ENCODE data around the gene NFKBIE.

DNA sequence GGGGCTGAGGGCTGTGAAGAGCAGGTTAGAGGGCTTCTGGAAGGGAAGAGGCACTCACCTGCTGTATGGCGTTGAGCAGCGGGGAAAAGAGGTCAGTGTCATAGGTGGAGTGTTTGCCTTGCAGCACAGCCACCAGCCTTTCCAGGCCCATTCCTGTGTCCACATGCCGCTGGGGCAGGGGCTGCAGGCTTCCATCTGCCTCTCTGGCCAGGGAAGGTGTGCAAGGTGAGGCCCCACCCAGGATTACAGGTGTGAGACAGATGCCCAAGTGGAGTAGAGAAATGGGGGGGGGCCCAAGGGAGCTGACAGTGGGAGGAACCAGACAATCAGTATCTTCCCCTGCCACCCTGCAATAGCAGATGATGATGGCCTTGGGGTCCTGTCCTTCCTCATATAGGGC is 44.9 kb upstream of the NFKBIE start:
- TF ChIP-seq ZFP3 (CRISPR knock-in tag; IDR thresholded peaks at IDR 0.05) (no peak), ZFP30 (CRISPR knock-in tag; IDR thresholded peaks at IDR 0.05) (no peak), BACH2 (CRISPR knock-in tag; IDR thresholded peaks at IDR 0.05; ENCODE audit: borderline replicate concordance) (no peak), GLIS3 (CRISPR knock-in tag; IDR thresholded peaks at IDR 0.05) (no peak), SNAI2 (CRISPR knock-in tag; IDR thresholded peaks at IDR 0.05) (no peak), PPARA (CRISPR knock-in tag; IDR thresholded peaks at IDR 0.05; ENCODE audit: borderline replicate concordance) (no peak), TOX (CRISPR knock-in tag; IDR thresholded peaks at IDR 0.05; ENCODE audit: borderline replicate concordance) (no peak), ESRRG (CRISPR knock-in tag; IDR thresholded peaks at IDR 0.05) (no peak), ARNTL (CRISPR knock-in tag; IDR thresholded peaks at IDR 0.05; ENCODE audit: borderline replicate concordance, low read depth) (no peak)
- TF ChIP-seq, protein P1, sequence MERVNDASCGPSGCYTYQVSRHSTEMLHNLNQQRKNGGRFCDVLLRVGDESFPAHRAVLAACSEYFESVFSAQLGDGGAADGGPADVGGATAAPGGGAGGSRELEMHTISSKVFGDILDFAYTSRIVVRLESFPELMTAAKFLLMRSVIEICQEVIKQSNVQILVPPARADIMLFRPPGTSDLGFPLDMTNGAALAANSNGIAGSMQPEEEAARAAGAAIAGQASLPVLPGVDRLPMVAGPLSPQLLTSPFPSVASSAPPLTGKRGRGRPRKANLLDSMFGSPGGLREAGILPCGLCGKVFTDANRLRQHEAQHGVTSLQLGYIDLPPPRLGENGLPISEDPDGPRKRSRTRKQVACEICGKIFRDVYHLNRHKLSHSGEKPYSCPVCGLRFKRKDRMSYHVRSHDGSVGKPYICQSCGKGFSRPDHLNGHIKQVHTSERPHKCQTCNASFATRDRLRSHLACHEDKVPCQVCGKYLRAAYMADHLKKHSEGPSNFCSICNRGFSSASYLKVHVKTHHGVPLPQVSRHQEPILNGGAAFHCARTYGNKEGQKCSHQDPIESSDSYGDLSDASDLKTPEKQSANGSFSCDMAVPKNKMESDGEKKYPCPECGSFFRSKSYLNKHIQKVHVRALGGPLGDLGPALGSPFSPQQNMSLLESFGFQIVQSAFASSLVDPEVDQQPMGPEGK (CRISPR knock-in tag; IDR thresholded peaks at IDR 0.05; ENCODE audit: borderline replicate concordance): no peak
- TF ChIP-seq, protein P2, sequence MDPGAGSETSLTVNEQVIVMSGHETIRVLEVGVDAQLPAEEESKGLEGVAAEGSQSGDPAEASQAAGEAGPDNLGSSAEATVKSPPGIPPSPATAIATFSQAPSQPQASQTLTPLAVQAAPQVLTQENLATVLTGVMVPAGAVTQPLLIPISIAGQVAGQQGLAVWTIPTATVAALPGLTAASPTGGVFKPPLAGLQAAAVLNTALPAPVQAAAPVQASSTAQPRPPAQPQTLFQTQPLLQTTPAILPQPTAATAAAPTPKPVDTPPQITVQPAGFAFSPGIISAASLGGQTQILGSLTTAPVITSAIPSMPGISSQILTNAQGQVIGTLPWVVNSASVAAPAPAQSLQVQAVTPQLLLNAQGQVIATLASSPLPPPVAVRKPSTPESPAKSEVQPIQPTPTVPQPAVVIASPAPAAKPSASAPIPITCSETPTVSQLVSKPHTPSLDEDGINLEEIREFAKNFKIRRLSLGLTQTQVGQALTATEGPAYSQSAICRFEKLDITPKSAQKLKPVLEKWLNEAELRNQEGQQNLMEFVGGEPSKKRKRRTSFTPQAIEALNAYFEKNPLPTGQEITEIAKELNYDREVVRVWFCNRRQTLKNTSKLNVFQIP (CRISPR knock-in tag; IDR thresholded peaks at IDR 0.05; ENCODE audit: borderline replicate concordance, low read depth): no peak

Data from SK-N-SH treated with all-trans-retinoic acid at 6 μM for 48 hours (cell line).